Loucy (cell line): ENCODE measurements around the gene TEPSIN.

Experiments
- H2AFZ ChIP-seq: fragments of 200-600 bp; sonication (generic); 2 replicates; pipeline ENCODE4 v1.6.0; 2016; ENCODE audit warnings: antibody characterized with exemption, mild to moderate bottlenecking, low read length, moderate library complexity
- H3F3A ChIP-seq: fragments of 200-600 bp; 2 replicates; pipeline ENCODE4 v1.6.0; 2016; ENCODE audit warnings: antibody characterized with exemption, low read depth, mild to moderate bottlenecking
- H3K27me3 ChIP-seq: fragments of 200-600 bp; sonication (generic); 2 replicates; pipeline ENCODE4 v1.6.1; 2014; ENCODE audit warnings: low read length, mild to moderate bottlenecking; ENCODE audit not compliant: insufficient read depth, poor library complexity, severe bottlenecking
- H3K36me3 ChIP-seq: fragments of 200-600 bp; sonication (generic); 2 replicates; pipeline ENCODE4 v1.6.1; 2016; ENCODE audit warnings: low read length; ENCODE audit not compliant: insufficient read depth
- H3K4me1 ChIP-seq: fragments of 200-600 bp; sonication (generic); 2 replicates; pipeline ENCODE4 v1.5.1; 2014; ENCODE audit warnings: low read length, mild to moderate bottlenecking; ENCODE audit not compliant: insufficient read depth, poor library complexity, severe bottlenecking
- H3K4me2 ChIP-seq: fragments of 200-600 bp; sonication (generic); 2 replicates; pipeline ENCODE4 v1.6.0; 2014; ENCODE audit warnings: antibody characterized with exemption, low read length, low read depth, mild to moderate bottlenecking; ENCODE audit not compliant: poor library complexity, severe bottlenecking
- H3K4me3 ChIP-seq: fragments of 200-600 bp; sonication (generic); 2 replicates; pipeline ENCODE4 v1.5.1; 2014; ENCODE audit warnings: low read length, mild to moderate bottlenecking, mixed read lengths; ENCODE audit not compliant: poor library complexity, severe bottlenecking
- H3K79me2 ChIP-seq: fragments of 200-600 bp; sonication (generic); 2 replicates; pipeline ENCODE4 v1.6.1; 2014; ENCODE audit warnings: low read length; ENCODE audit not compliant: insufficient read depth
- H3K9ac ChIP-seq: fragments of 200-600 bp; sonication (generic); 2 replicates; pipeline ENCODE4 v1.6.0; 2014; ENCODE audit warnings: mild to moderate bottlenecking, low read depth, low read length, moderate library complexity; ENCODE audit not compliant: poor library complexity, severe bottlenecking
- H3K9me2 ChIP-seq: fragments of 200-600 bp; sonication (generic); replicated peaks from 2 replicates; pipeline ENCODE4 v1.6.1; 2016; ENCODE audit warnings: low read depth, low read length, mixed read lengths
- H3K9me3 ChIP-seq: fragments of 200-600 bp; sonication (generic); 2 replicates; pipeline ENCODE4 v1.6.1; 2014; ENCODE audit warnings: mild to moderate bottlenecking, antibody characterized with exemption, low read length, low read depth; ENCODE audit not compliant: insufficient read depth
- H4K20me1 ChIP-seq: fragments of 200-600 bp; sonication (generic); 2 replicates; pipeline ENCODE4 v1.6.0; 2014; ENCODE audit warnings: antibody characterized with exemption, low read length, mild to moderate bottlenecking; ENCODE audit not compliant: insufficient read depth, poor library complexity, severe bottlenecking
- EZH2phosphoT487 ChIP-seq: fragments of 200-600 bp; IDR thresholded peaks from 2 replicates; pipeline ENCODE4 v1.6.1; 2018; ENCODE audit warnings: antibody characterized with exemption, mild to moderate bottlenecking, moderate library complexity, borderline replicate concordance
- TF ChIP-seq, protein P1 (sequence below): fragments of 200-600 bp; sonication (generic); conservative IDR thresholded peaks from 2 replicates; pipeline ENCODE4 v1.5.1; 2014; ENCODE audit warnings: mild to moderate bottlenecking, antibody characterized with exemption, low read length

The TEPSIN gene

GRCh38 chr17:81270279-81270678 lies 31.4 kb upstream of the TEPSIN start:
- Histone ChIP-seq H3K4me3 (peak overlapping the region; percentile 5), H3F3A (peaks cover 6% of the 10 kb centered on the region; the same call in 1 of the 2 replicates), H3K27me3 (no peaks in the 10 kb centered on the region), H3K36me3 (peaks cover 22% of the 10 kb centered on the region; the same call in 1 of the 2 replicates), H3K4me2 (peak overlapping the region; percentile 25), H4K20me1 (no peaks in the 10 kb centered on the region), H3K79me2 (no peaks in the 10 kb centered on the region; the same call in 1 of the 2 replicates), H3K9me2 (no peaks in the 10 kb centered on the region), H3K9me3 (no peaks in the 10 kb centered on the region), H2AFZ (no peak overlapping the region), H3K9ac (peak overlapping the region; percentile 36), H3K4me1 (peaks cover 29% of the 10 kb centered on the region)
- TF ChIP-seq, protein P1, sequence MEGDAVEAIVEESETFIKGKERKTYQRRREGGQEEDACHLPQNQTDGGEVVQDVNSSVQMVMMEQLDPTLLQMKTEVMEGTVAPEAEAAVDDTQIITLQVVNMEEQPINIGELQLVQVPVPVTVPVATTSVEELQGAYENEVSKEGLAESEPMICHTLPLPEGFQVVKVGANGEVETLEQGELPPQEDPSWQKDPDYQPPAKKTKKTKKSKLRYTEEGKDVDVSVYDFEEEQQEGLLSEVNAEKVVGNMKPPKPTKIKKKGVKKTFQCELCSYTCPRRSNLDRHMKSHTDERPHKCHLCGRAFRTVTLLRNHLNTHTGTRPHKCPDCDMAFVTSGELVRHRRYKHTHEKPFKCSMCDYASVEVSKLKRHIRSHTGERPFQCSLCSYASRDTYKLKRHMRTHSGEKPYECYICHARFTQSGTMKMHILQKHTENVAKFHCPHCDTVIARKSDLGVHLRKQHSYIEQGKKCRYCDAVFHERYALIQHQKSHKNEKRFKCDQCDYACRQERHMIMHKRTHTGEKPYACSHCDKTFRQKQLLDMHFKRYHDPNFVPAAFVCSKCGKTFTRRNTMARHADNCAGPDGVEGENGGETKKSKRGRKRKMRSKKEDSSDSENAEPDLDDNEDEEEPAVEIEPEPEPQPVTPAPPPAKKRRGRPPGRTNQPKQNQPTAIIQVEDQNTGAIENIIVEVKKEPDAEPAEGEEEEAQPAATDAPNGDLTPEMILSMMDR: no peak
- no peak for TF ChIP-seq EZH2phosphoT487

DNA sequence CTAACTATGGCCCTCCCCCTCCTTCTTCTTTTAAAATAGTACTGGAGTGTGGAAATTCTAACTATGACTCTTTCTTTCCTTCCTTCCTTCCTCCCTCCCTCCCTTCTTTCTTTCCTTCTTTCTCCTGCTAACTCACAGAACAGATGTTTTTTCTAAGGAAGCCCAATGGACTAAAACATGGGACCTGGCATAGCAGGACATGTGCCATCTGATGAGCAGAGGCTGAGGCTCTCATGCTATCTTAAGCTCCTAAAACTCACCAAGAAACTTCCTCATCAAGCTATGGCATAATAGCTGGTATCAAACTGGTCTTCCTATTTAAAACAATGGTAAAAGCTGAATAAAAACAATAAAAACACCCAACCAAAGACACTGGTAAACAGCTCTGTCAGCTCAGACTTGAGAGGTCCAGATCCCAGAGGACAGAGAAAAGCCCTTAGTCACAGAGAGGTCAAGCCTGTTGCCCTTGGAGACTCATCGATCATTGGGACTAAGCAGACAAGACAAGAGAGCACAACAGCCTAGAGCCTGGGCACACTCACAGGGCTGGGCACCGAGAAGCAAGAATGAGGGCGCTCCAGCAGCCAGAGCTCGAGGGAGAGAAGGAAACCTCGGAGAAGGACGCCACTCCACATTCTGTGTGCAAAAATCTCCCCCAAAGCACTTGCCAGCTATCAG lies 28.7 kb upstream of the TEPSIN start:
- Histone ChIP-seq H3K4me2 (no peak overlapping the region), H3K79me2 (no peaks in the 10 kb centered on the region; the same call in 1 of the 2 replicates), H3F3A (no peaks in the 10 kb centered on the region), H3K4me3 (no peak overlapping the region), H3K9me3 (no peaks in the 10 kb centered on the region), H3K9ac (no peak overlapping the region), H2AFZ (no peak overlapping the region), H3K36me3 (peaks cover 23% of the 10 kb centered on the region; the same call in 1 of the 2 replicates), H4K20me1 (no peaks in the 10 kb centered on the region), H3K4me1 (peaks cover 17% of the 10 kb centered on the region), H3K27me3 (no peaks in the 10 kb centered on the region), H3K9me2 (no peaks in the 10 kb centered on the region)
- TF ChIP-seq, protein P1: no peak
- no peak for TF ChIP-seq EZH2phosphoT487

DNA sequence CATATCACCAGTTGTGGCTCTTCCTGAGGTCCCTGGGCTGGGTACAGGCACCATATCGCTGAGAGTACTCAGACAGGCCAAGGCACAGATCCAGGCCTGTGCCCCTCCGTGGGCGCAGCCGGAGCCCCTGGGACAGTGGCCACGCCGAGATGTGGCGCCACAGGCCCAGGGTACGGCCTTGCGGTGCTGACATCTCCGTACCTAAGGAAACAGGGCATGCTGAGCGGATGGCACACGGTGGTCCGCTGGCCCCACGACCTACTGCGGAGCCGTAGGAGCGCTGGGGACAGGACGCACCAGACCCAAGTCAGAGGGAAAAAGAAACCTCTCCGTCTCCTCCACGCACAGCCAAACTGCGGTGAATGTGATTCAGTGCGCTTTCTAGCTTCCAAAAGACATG lies 26.7 kb upstream of the TEPSIN start:
- TF ChIP-seq, protein P1: no peak
- TF ChIP-seq EZH2phosphoT487: no peak
- Histone ChIP-seq H3K27me3 (no peaks in the 10 kb centered on the region), H3K9ac (no peak overlapping the region), H3K4me1 (peaks cover 7% of the 10 kb centered on the region), H3K9me3 (no peaks in the 10 kb centered on the region), H3K36me3 (peaks cover 40% of the 10 kb centered on the region; the same call in 1 of the 2 replicates), H3K9me2 (no peaks in the 10 kb centered on the region), H4K20me1 (no peaks in the 10 kb centered on the region), H2AFZ (no peak overlapping the region), H3F3A (no peaks in the 10 kb centered on the region), H3K79me2 (no peaks in the 10 kb centered on the region; the same call in 1 of the 2 replicates), H3K4me3 (no peak overlapping the region), H3K4me2 (no peak overlapping the region)
